ENCODE results near the gene PNPLA7.
"Not testable (repeated sequence)": the region's sequence is repeated elsewhere in the genome, so short reads cannot be mapped to it uniquely, and the experiment has no call there.

PNPLA7 gene

DNA sequence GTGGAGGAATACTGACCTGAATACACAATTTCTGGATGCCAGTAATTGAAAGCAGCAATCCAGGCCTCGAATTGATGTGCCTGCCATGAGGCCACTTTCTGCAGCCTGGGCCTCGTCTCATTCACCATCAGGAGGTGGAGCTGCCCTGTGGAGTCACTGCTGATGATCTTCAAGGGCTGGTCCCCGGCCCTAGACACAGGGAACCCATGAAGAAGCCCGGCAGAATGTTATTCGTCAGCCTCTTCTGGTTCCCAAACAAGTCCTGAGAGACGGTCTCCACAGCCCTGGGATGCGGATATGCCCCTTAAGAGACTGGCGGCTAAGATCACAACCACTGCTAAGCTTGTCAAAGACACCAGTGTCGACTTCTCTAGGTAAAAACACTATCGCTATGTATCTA lies 24.0 kb upstream of the PNPLA7 start:
- DNase-seq: no peak

GRCh38 chr9:137570566-137570965 lies 20.4 kb upstream of the PNPLA7 start:
- no peak for DNase-seq

- no peak for DNase-seq
Observed at GRCh38 chr9:137569609-137570203, 19.5 kb upstream of the PNPLA7 start.

- not testable (repeated sequence) for DNase-seq
Observed at GRCh38 chr9:137568445-137568844, 18.2 kb upstream of the PNPLA7 start.

DNA sequence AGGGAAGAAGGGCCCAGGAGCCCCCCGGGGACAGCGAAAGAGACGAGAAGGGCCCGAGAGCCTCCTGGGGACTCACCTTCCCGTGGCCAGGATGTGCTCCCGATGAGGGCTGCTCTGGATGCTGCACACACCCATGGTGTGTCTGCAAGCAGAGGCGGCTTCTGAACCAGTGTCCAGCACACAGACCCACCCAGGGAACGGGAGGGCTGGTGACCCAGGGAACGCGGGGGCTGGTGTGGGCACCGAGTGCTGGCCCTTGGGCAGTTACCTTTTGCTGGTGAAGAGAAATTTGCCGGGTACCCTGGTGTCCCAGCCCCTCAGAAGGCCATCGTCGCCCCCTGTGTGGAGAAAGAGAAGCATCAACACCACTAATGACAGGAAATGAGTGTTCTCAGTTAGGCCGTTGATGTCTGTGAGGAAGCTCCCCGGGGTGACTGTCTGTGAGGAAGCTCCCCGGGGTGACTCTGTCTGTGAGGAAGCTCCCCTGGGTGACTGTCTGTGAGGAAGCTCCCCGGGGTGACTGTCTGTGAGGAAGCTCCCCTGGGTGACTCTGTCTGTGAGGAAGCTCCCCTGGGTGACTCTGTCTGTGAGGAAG lies 14.7 kb upstream of the PNPLA7 start:
- DNase-seq: no peak

DNA sequence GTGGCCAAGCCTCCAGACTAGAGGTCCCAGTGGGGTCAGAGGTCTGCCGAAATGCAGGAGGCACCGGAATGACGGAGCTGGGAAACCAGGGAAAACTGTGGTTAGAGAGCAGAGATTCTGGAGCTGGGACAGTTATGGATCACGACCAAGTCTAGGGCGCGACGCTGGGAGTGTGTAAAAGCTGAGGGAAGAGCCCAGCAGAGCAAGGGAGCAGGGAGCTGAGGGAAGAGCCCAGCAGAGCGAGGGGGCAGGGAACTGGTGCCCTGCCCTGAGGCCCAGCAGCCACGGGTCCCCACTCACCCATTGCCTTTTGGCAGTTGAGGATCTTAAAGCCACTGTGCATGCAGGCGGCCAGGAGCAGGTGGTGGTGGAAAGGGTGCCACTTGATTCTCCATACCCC lies 13.9 kb upstream of the PNPLA7 start:
- no peak for DNase-seq

DNA sequence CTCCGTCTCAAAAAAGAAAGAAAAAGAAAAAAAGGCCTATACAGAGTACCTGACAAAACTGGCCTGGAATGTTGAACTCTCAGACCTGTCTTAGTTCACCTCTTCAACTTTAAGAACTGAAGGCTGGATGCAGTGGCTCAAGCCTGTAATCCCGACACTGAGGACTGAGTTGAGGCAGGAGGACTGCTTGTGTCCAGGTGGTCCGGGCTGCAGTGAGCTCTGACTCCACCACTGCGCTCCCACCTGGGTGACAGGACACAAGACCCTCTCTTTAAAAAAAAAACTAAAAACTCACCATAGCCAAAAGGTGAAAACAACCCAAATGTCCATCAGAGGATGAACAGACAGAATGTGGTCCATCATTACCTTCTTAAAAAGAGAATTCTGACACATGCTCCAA lies 7.9 kb upstream of the PNPLA7 start:
- no peak for DNase-seq

- no peak for DNase-seq
Observed at GRCh38 chr9:137556069-137556838, 6.1 kb upstream of the PNPLA7 start.

GRCh38 chr9:137555179-137555578 lies 5.0 kb upstream of the PNPLA7 start:
- no peak for DNase-seq

DNA sequence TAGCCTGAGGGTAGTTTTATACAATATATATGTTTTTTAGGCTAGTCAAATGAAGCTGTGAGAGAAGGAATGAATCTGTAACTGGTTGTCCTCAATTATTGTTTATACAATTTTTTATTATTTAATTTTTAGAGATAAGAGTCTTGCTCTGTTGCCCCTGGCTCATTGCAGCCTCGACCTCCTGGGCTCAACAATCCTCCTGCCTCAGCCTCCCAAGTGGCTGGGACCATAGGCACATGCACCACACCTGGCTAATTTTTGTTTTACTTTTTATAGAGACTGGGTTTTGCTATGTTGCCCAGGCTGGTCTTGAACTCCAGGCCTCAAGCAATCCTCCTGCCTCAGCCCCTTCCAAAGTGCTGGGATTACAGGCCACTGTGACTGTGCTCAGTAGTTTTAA lies 4.1 kb upstream of the PNPLA7 start:
- no peak for DNase-seq

- not testable (repeated sequence) for DNase-seq
Observed at GRCh38 chr9:137553654-137554053, 3.5 kb upstream of the PNPLA7 start.

- DNase-seq: peak in 1 of 2 donors; percentile 8
Observed at GRCh38 chr9:137552022-137552768, 2.0 kb upstream of the PNPLA7 start.

DNA sequence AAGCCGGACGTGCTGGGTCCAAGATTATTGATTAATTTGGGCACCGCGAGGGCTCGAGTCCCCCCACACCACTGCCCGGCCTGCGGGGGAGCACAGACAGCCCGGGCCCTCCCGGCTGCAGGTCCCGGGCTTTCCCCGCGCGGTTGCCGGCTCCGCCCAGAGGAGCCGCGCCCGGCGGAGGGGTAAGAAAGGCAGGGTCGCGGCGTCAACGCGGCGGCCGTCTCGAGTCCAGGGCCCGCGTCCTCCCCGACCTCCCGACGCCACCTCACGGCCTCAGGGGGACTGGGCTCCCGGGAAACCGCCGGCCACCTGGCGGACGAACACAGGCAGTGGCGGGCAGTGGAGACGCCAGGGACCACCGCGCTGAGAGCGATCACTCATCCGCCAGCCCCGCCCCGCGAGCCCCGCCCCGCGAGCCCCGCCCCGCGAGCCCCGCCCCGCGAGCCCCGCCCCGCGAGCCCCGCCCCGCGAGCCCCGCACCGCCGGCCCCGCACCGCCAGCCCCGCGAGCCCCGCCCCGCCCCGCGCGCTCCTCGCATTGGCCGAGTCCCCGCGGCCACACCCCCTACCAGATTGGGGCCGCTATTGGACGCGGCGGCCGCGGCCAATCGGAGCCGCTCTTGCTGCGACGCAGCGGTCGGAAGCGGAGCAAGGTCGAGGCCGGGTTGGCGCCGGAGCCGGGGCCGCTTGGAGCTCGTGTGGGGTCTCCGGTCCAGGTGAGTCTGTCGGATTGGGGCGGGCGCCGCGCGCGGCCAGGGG lies 1.2 kb upstream of the PNPLA7 start, which contains the start of gene MRPL41:
MRPL41 (plus strand) TSS at position 616 of the 758 bp plus-strand sequence. CDS start 203 bp downstream, outside the sequence.
- DNase-seq: peak; percentile 79 to 87

DNA sequence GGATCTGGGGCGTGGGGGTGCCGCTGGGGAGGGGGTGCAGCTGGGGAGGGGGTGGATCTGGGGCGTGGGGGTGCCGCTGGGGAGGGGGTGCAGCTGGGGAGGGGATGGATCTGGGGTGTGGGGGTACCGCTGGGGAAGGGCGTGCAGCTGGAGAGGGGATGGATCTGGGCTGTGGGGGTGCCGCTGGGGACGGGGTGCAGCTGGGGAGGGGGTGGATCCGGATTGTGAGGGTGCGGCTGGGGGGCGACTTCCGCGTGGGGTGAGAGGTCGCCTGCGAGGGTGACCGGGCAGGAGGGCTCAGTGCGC lies 709 bp upstream of the PNPLA7 start:
- DNase-seq: not testable (repeated sequence)

- no peak for DNase-seq
Observed at GRCh38 chr9:137547687-137548543, 2.3 kb downstream of the PNPLA7 start.

DNA sequence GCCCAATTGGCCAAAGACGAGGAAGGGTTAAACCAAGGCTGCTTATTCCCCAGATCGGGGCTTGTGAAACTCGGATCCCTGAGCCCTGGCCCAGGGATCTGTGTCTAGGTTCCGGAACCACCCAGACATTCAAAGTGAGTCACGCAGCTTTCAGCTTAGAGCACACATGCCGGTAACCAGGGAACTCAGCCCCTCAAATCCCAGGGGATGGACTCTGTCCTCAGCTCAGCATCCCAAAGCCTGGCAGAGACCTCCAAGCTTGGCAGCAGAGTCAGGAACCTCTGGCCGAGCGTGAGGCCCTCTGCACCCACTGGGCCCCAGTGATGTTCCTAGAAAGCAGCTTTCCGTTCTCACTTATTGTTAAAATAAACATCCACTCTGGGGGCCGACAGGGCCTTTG lies 5.1 kb downstream of the PNPLA7 start:
- DNase-seq: no peak

DNA sequence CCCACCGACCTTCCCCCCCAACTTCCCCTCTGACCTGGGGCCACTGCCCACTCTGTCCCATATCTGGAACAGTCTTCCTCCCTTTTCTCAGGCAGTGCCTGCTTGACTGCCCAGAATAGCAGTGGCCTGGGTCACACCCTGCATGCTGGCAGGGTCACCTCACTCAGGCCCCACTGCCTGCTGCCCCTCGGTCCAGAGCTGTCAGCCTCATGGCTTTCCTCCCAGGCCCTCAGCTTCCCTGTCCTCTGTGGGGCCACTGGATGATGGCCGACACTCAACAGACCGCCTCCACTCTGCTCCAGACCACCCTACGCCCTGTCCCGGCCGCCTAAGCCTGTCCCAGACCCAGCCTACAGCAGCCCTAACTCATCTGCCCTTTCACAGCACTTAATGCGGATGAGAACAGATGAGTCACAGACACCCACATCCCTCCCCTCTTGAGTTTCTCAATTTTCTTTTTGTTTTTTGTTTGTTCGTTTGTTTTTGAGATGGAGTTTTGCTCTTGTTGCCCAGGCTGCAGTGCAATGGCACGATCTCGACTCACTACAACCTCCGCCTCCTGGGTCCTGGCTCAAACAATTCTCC lies 5.9 kb downstream of the PNPLA7 start:
- no peak for DNase-seq

DNA sequence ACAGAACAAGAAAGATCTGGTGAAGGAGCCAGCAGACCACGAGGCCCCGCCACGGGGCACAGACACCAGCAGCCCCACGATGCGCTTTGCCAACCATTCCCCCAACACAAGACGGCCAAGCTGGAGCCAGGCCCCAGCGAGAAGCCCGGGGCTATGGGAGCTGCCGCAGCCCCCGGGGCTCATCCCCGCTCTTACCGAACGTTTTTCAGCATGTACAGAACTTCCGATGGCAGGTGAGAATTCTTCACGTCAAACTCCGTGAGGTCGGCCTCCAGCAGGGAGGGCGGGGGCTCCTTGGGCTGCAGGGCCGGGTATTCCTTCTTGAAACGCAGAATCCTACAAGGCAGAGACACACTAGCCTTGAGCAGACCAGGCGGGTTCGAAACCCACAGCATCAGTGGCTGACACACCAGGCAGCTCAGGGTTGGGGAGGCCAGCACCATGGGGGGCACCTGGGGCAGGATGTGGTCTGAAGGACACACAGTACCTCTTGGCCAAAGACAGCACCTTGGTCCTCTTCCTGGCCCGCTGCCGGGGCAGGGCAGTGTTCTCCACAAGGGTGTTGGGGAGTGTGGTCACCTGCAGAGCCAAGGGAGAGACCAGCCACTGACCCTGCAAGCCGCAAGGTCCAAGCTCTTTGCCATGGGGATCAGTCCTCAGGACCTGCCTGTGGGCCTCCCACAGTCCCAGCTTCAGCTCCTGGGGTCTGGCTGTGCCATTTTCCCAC lies 6.8 kb downstream of the PNPLA7 start:
- no peak for DNase-seq

DNA sequence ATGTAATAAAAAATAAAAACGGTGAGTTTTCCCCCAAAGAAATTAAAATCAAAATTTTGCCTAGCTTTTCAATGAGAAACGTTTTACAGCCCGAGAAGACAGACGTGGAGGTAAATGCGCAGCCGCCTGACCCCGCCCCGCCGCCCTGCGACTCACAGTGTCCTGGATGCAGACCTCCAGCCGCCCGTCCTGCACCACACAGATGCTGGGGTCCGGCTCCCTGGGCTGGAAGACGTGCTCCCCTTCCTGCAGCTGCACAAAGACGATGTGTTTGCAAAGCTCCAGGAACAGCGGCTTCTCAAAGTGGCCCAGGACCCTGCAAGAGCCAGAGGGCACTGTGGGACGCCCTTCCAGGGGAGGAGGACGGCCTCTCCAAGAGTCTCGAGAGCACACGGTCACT lies 7.7 kb downstream of the PNPLA7 start:
- DNase-seq: no peak

- no peak for DNase-seq
Observed at GRCh38 chr9:137540536-137540935, 9.7 kb downstream of the PNPLA7 start.

DNA sequence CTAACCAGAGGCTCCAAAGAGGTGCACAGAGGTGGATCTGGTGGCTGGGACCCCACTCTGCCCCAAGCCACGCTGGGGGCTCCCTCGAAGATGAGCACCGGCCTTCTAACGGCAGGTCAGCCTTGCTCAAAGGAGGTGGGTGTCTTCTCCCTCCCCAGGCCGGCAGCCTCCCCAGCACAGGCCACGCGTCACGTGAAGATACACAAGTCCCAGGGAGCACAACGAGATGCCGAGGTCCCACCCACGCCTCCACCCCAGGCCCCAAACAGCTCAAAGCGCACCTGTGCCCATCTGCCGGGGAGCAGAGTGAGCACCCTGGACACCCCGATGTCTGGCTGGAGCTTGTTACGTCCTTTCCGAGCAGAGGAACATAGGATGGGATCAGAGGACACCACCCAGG lies 12.1 kb downstream of the PNPLA7 start:
- DNase-seq: no peak

Data from activated CD4-positive, alpha-beta T cell treated with anti-CD3 and anti-CD28 coated beads for 4 hours (primary cell).